ENCODE results near the gene ASIC2.
"Not testable (repeated sequence)": the region's sequence is repeated elsewhere in the genome, so short reads cannot be mapped to it uniquely, and the experiment has no call there.

Gene ASIC2

GRCh38 chr17:32998111-32998886, 294.8 kb downstream of the ASIC2 start:
- DNase-seq (ENCODE audit: insufficient read length, low spot score) (peak; percentile 87), FAIRE-seq (peak; percentile 89)

- DNase-seq (ENCODE audit: insufficient read length, low spot score), result no peak
- no peak for FAIRE-seq
Observed at GRCh38 chr17:32995416-32996045, 297.6 kb downstream of the ASIC2 start.

GRCh38 chr17:32993977-32994376, 299.1 kb downstream of the ASIC2 start:
- FAIRE-seq, result no peak

GRCh38 chr17:32992321-32993033, 300.6 kb downstream of the ASIC2 start:
- DNase-seq (ENCODE audit: insufficient read length, low spot score) (no peak), FAIRE-seq (no peak)

More at GRCh38 chr17:32993977-32994376, 299.1 kb downstream of the ASIC2 start:
- no peak for DNase-seq (ENCODE audit: insufficient read length, low spot score)

- no peak for FAIRE-seq
- DNase-seq (ENCODE audit: insufficient read length, low spot score), result no peak
Observed at GRCh38 chr17:32988481-32989101, 304.5 kb downstream of the ASIC2 start.

- not testable (repeated sequence) for DNase-seq (ENCODE audit: insufficient read length, low spot score); FAIRE-seq
Observed at GRCh38 chr17:32987868-32988267, 305.2 kb downstream of the ASIC2 start.

GRCh38 chr17:32987453-32987805, 305.7 kb downstream of the ASIC2 start:
- not testable (repeated sequence) for FAIRE-seq

GRCh38 chr17:32985050-32985756, 307.9 kb downstream of the ASIC2 start:
- FAIRE-seq, result no peak

More at GRCh38 chr17:32987453-32987805, 305.7 kb downstream of the ASIC2 start:
- not testable (repeated sequence) for DNase-seq (ENCODE audit: insufficient read length, low spot score)

GRCh38 chr17:32981611-32982010, 311.5 kb downstream of the ASIC2 start:
- not testable (repeated sequence) for FAIRE-seq; DNase-seq (ENCODE audit: insufficient read length, low spot score)

More at GRCh38 chr17:32985050-32985756, 307.9 kb downstream of the ASIC2 start:
- no peak for DNase-seq (ENCODE audit: insufficient read length, low spot score)

GRCh38 chr17:32980230-32980629, 312.9 kb downstream of the ASIC2 start:
- no peak for FAIRE-seq
- DNase-seq (ENCODE audit: insufficient read length, low spot score), result no peak

GRCh38 chr17:32976605-32977004, 316.5 kb downstream of the ASIC2 start:
- DNase-seq (ENCODE audit: insufficient read length, low spot score) (no peak), FAIRE-seq (no peak)

- FAIRE-seq, result no peak
Observed at GRCh38 chr17:32976131-32976530, 317.0 kb downstream of the ASIC2 start.

GRCh38 chr17:32971171-32971570, 321.9 kb downstream of the ASIC2 start:
- FAIRE-seq, result no peak
- no peak for DNase-seq (ENCODE audit: insufficient read length, low spot score)

More at GRCh38 chr17:32976131-32976530, 317.0 kb downstream of the ASIC2 start:
- DNase-seq (ENCODE audit: insufficient read length, low spot score), result no peak

- no peak for FAIRE-seq
- no peak for DNase-seq (ENCODE audit: insufficient read length, low spot score)
Observed at GRCh38 chr17:32970281-32970680, 322.8 kb downstream of the ASIC2 start.

- FAIRE-seq; DNase-seq (ENCODE audit: insufficient read length, low spot score): not testable (repeated sequence)
Observed at GRCh38 chr17:32969231-32969630, 323.9 kb downstream of the ASIC2 start.

GRCh38 chr17:32964541-32964940, 328.6 kb downstream of the ASIC2 start:
- FAIRE-seq, result no peak

More at GRCh38 chr17:32964541-32964940, 328.6 kb downstream of the ASIC2 start:
- no peak for DNase-seq (ENCODE audit: insufficient read length, low spot score)

All from HTR-8/SVneo (cell line).